SU-DHL-6 (cell line): Measurements from ENCODE around the gene RHOV.

Source experiments
- CTCF ChIP-seq: fragments of 200-600 bp; sonication (generic); IDR thresholded peaks from one replicate; pipeline ENCODE4 v1.5.1; 2017; ENCODE audit warnings: antibody characterized with exemption, mild to moderate bottlenecking, low read length, moderate library complexity; ENCODE audit not compliant: insufficient read depth, poor library complexity, severe bottlenecking
- EZH2phosphoT487 ChIP-seq: fragments of 200-600 bp; sonication (generic), shearing (Covaris generic); conservative IDR thresholded peaks from 2 replicates; pipeline ENCODE4 v1.6.1; 2018; ENCODE audit warnings: mild to moderate bottlenecking, antibody characterized with exemption, low read length, moderate library complexity, mixed read lengths

- TF ChIP-seq CTCF (no peak), EZH2phosphoT487 (no peak)
Observed at GRCh38 chr15:40912478-40912877, 38.4 kb upstream of the RHOV start.
